ENCODE data around the gene ZNF598. TPM values are rescaled to one million over a fixed set of nuclear protein-coding genes. Genes with fewer than 3 reads are reported as not detected.

Gene ZNF598
- total RNA-seq, 1 experiment from 2014 or later: 70.9 TPM

GRCh38 chr16:2045965-2046892 lies 36.6 kb upstream of the ZNF598 start:
- H2BK12ac ChIP-seq (ENCODE audit: insufficient read length, low read depth, low read length): no peak overlapping the region
- H3K27me3 ChIP-seq (ENCODE audit: insufficient read depth, low read length): no peaks in the 10 kb centered on the region
- H2BK15ac ChIP-seq (ENCODE audit: low read depth, low read length): no peak overlapping the region
- H3K27ac ChIP-seq (ENCODE audit: insufficient read length, low read depth, low read length): no peak overlapping the region
- no peak overlapping the region for H3K4ac ChIP-seq (ENCODE audit: low read depth, low read length)
- no peaks in the 10 kb centered on the region for H3K79me1 ChIP-seq (ENCODE audit: insufficient read depth, low read depth, low read length, poor library complexity, severe bottlenecking)
- no peak overlapping the region for H2BK20ac ChIP-seq (ENCODE audit: low read depth, low read length, poor library complexity, severe bottlenecking)
- no peak overlapping the region for H3K9ac ChIP-seq (ENCODE audit: extremely low read depth, insufficient read length, low read length)
- H3K79me2 ChIP-seq (ENCODE audit: insufficient read depth, low read length): no peaks in the 10 kb centered on the region
- Mint-ChIP-seq H3K36me3 (ENCODE audit: insufficient read depth in 1 of 3, low read depth in 3 of 3) (peaks cover 3 to 13% (median 10%) of the 10 kb centered on the region in 3 experiments; a peak in 4 of 7 replicates), H3K27ac (no peak overlapping the region), H3K4me3 (peak overlapping the region; percentile 89 to 95), H3K4me1 (peaks cover 10 to 18% of the 10 kb centered on the region in 2 experiments), H3K9me3 (no peaks in the 10 kb centered on the region), H3K27me3 (ENCODE audit: low read depth) (no peaks in the 10 kb centered on the region)
- no peaks in the 10 kb centered on the region for H4K20me1 ChIP-seq (ENCODE audit: control insufficient read depth, insufficient read depth, insufficient read length)
- H3T11ph ChIP-seq (ENCODE audit: low read length): no peak overlapping the region
- no peak overlapping the region for H2AFZ ChIP-seq (ENCODE audit: low read length)
- peak overlapping the region; percentile 82 for H3K4me2 ChIP-seq (ENCODE audit: insufficient read depth, insufficient read length, low read length)
- H3K18ac ChIP-seq (ENCODE audit: insufficient read length, low read depth, low read length): no peak overlapping the region
- no peak overlapping the region for H2AK5ac ChIP-seq (ENCODE audit: insufficient read length, low read length)
- TF ChIP-seq CTCF (conservative IDR thresholded peaks at IDR 0.05): no peak
- no peak overlapping the region for H4K91ac ChIP-seq (ENCODE audit: insufficient read length, low read depth, low read length)
- no peak overlapping the region for H2BK5ac ChIP-seq (ENCODE audit: insufficient read length, low read length)
- DNase-seq: no peak
- H3K23ac ChIP-seq (ENCODE audit: insufficient read length, low read depth, low read length): no peak overlapping the region
- H3K4me1 ChIP-seq (ENCODE audit: insufficient read depth, low read length): 0 out of 2 replicates have a peak, but pooled peaks cover 3% of the 10 kb centered on the region
- no peak overlapping the region for H4K8ac ChIP-seq (replicated peaks; ENCODE audit: insufficient read length, low read depth, low read length)
- peaks cover 11% of the 10 kb centered on the region for H3K23me2 ChIP-seq (ENCODE audit: insufficient read length, low read depth, low read length, poor library complexity, severe bottlenecking)
- no peak overlapping the region for H3K56ac ChIP-seq (ENCODE audit: insufficient read length, low read depth, low read length)
- H3K9me3 ChIP-seq (ENCODE audit: control insufficient read depth, low read depth, low read length): no peaks in the 10 kb centered on the region
- no peak overlapping the region for H4K5ac ChIP-seq (ENCODE audit: insufficient read length, low read depth, low read length)
- no CpG with 5 or more reads among the region's 21 CpGs for WGBS (ENCODE audit: extremely low coverage, insufficient read length, low lambda C conversion rate)
- no peak overlapping the region for H2BK120ac ChIP-seq (ENCODE audit: low read depth, low read length, poor library complexity, severe bottlenecking)
- no peak overlapping the region for H3K14ac ChIP-seq (ENCODE audit: insufficient read depth, low read length)
